Prostate gland (tissue), 2 donors: ENCODE results near the gene SPINK5.
A peak's percentile ranks its signal among the peaks of the same experiment; 100 is the strongest.

Experiments used
- CTCF ChIP-seq, 4 experiments: fragments of 200-600 bp in 2 of 4; fragments of 450-650 bp in 2 of 4; sonication (generic) in 2 of 4; IDR thresholded peaks; 1 replicate in 3 of 4; 2 replicates in 1 of 4; pipeline ENCODE4 v1.5.1; 2016 to 2019; ENCODE audit warnings: antibody characterized with exemption in 4 of 4, mild to moderate bottlenecking in 2 of 4, moderate library complexity in 2 of 4
- POLR2A ChIP-seq: fragments of 450-650 bp; IDR thresholded peaks from one replicate; pipeline ENCODE4 v1.6.1; 2016; ENCODE audit warnings: antibody characterized with exemption, mild to moderate bottlenecking

DNA sequence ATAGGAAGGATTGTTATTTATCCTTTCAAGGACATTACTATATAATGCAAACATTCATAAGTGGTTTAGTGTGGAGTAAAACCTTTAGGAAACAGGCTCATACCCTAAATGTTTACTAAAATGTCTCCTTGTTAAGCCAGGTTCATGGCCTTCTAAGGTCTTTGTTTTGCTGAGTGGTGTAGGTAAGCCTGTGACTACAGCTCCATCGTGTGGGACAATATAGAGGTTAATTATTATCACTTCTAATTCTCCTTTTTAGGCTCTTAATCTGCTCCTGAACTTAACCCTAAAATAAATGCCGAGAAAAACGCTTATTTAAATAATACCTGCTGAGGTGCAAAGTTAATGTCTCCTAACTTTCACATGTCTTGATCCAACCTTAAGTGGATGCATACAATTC is 43.8 kb downstream of the SPINK5 start:
- TF ChIP-seq POLR2A (no peak), CTCF (IDR thresholded peaks at IDR 0.05) (peak in 2 of 4 experiments; percentile 33 to 46)
